Common myeloid progenitor, CD34-positive (primary cell): Measurements from ENCODE around the gene HS6ST3.

Experiments
- CTCF ChIA-PET: fragments of 350-600 bp; sonication (Branson Sonifier 250); formaldehyde crosslinking; loops from one replicate; lab custom pipeline; 2021; ENCODE audit warnings: antibody characterized with exemption; lab: Charles Lee
- POLR2A ChIA-PET: fragments of 350-600 bp; sonication (Branson Sonifier 250); formaldehyde crosslinking; loops from one replicate; lab custom pipeline; 2021; ENCODE audit warnings: antibody characterized with exemption; lab: Charles Lee
- DNase-seq, 3 donors: peaks; one replicate each; pipeline versions ENCODE4 v3.0.0 to v3.0.0-alpha.2; 2013
- H3K27ac ChIP-seq, 2 experiments: 1 replicate in 1 of 2; 2 replicates in 1 of 2; pipeline ENCODE4 v1.7.0; 2013; ENCODE audit warnings: inconsistent platforms in 2 of 2, low read length in 2 of 2, mild to moderate bottlenecking in 2 of 2, low read depth in 1 of 2, moderate library complexity in 1 of 2; ENCODE audit not compliant: severe bottlenecking in 2 of 2, insufficient read depth in 1 of 2, poor library complexity in 1 of 2
- H3K27me3 ChIP-seq, 5 experiments: replicated peaks in 2 of 5; 1 replicate in 3 of 5; 2 replicates in 2 of 5; pipeline versions ENCODE4 v1.6.1 to v1.7.0; 2013; ENCODE audit warnings: low read length in 4 of 5, mild to moderate bottlenecking in 2 of 5, moderate library complexity in 2 of 5, inconsistent platforms in 1 of 5; ENCODE audit not compliant: insufficient read depth in 5 of 5, control insufficient read depth in 4 of 5
- H3K36me3 ChIP-seq, 4 experiments: 1 replicate in 2 of 4; 2 replicates in 2 of 4; pipeline versions ENCODE4 v1.6.1 to v1.7.0; 2013; ENCODE audit warnings: low read length in 3 of 4, control low read depth in 1 of 4, mild to moderate bottlenecking in 1 of 4; ENCODE audit not compliant: control insufficient read depth in 4 of 4, insufficient read depth in 4 of 4
- H3K4me1 ChIP-seq, 4 experiments: 1 replicate in 3 of 4; 2 replicates in 1 of 4; pipeline versions ENCODE4 v1.6.1 to v1.7.1; 2013; ENCODE audit warnings: low read length in 3 of 4, mild to moderate bottlenecking in 3 of 4, control low read depth in 1 of 4, inconsistent platforms in 1 of 4, moderate library complexity in 1 of 4; ENCODE audit not compliant: control insufficient read depth in 4 of 4, insufficient read depth in 4 of 4; ENCODE audit errors: control extremely low read depth in 1 of 4
- H3K4me3 ChIP-seq, 7 experiments: 1 replicate in 4 of 7; 2 replicates in 3 of 7; pipeline versions ENCODE4 v1.5.1 to v1.7.0; 2013; ENCODE audit warnings: mild to moderate bottlenecking in 7 of 7, low read length in 6 of 7, moderate library complexity in 6 of 7, inconsistent platforms in 2 of 7, low read depth in 2 of 7, control low read depth in 1 of 7; ENCODE audit not compliant: insufficient read depth in 4 of 7, control insufficient read depth in 1 of 7; ENCODE audit errors: extremely low read depth in 1 of 7
- H3K9me3 ChIP-seq, 5 experiments: 1 replicate in 4 of 5; 2 replicates in 1 of 5; pipeline versions ENCODE4 v1.6.1 to v1.7.1; 2013; ENCODE audit warnings: low read length in 4 of 5, mild to moderate bottlenecking in 2 of 5, inconsistent platforms in 1 of 5, low read depth in 1 of 5, moderate library complexity in 1 of 5; ENCODE audit not compliant: control insufficient read depth in 4 of 5, insufficient read depth in 2 of 5; ENCODE audit errors: control extremely low read depth in 1 of 5
- WGBS: methylation state at CpG from one replicate; pipeline ENCODE4 v1.1.5; 2013; ENCODE audit not compliant: insufficient coverage; 5-methylcytosine and 5-hydroxymethylcytosine counted together

HS6ST3 gene

DNA sequence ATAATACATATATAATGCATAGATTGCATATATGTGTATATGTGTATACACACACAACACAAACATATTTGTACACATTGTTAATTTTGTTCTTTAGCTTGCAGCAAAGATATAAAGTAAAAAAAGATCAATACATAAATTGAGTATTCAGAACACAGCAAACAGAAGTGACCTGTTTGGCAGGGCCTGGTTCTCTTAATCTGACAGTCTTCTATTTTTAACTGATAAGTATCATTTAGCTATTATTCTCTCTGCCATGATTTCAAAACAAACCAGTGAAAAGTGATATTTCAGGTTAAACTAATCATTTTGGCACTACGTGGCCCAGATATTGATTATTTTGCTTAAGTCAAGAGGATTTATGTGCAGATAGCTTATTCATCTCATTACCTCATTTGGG lies 595.0 kb downstream of the HS6ST3 start:
- no peak overlapping the region for H3K27ac ChIP-seq
- H3K9me3 ChIP-seq: no peaks in the 10 kb centered on the region
- WGBS: no CpG with 5 or more reads among the region's 1 CpG
- no peaks in the 10 kb centered on the region for H3K27me3 ChIP-seq
- no peaks in the 10 kb centered on the region for H3K4me1 ChIP-seq
- ChIA-PET POLR2A (no interaction called here), CTCF (no interaction called here)
- H3K36me3 ChIP-seq: no peaks in the 10 kb centered on the region
- no peak overlapping the region for H3K4me3 ChIP-seq
- no peak for DNase-seq

DNA sequence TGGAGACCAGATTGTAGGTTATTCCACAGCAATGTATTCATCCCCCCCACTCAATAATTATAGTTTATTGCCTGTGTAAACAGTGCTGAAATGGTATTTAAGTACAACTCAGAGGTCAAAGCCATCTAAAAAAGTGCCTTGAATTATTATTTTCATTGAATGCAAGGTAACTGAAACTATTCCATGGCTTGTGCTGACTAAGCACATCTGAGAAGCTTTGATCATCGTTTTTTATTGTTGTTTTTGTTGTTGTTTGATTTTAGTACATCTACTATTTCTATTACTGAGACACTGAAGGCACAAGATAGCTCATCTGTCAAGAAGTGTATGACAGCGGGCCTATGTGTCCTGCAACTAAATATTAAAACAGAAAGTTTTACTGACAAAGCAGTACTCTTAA lies 596.4 kb downstream of the HS6ST3 start:
- Histone ChIP-seq H3K27ac (no peak overlapping the region), H3K27me3 (no peaks in the 10 kb centered on the region), H3K36me3 (no peaks in the 10 kb centered on the region), H3K4me3 (no peak overlapping the region), H3K4me1 (no peaks in the 10 kb centered on the region), H3K9me3 (no peaks in the 10 kb centered on the region)
- POLR2A ChIA-PET: no interaction called here
- CTCF ChIA-PET: no interaction called here
- WGBS: no CpG with 5 or more reads among the region's 2 CpGs
- DNase-seq: no peak

DNA sequence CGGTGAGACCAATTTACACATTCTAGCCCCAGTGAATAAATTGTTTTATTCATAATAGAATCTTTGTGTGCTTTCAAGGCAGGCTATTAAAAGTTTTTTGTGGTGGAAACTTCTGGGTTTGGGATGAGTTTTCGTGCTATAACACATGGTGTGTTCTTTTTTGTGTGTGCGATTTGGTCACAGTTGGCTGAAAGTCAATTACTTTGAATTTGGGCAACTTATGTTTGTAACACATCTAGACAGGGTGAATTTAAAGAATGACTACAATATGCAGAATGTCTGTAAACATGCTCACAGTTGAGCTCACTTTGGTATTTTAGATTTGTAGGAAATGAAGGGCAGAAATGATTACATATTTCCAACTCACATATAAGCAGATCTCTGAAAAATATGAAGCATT lies 597.3 kb downstream of the HS6ST3 start:
- WGBS: 100% methylated on average over 2 of the region's 3 CpGs
- POLR2A ChIA-PET: no interaction called here
- Histone ChIP-seq H3K4me1 (no peaks in the 10 kb centered on the region), H3K9me3 (no peaks in the 10 kb centered on the region), H3K36me3 (no peaks in the 10 kb centered on the region), H3K4me3 (no peak overlapping the region), H3K27me3 (no peaks in the 10 kb centered on the region), H3K27ac (no peak overlapping the region)
- no peak for DNase-seq
- CTCF ChIA-PET: no interaction called here

DNA sequence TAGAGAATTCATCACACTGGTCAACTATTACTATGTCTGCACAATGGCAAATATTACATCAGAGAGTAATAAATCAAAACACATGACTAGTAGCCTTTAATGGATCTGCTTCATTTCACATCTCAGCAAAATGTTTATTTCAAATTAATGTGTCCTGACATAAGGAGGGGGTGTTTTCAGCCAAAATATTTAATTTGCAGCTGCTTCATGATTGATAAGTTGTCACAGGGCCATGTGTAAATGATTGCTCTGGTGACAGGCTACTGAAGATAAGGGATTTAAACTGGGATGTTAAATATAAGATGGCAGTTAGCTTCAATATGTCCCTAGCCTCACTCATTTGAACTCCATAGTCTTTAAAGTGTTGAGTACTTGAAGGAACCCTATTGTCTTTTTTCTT lies 601.1 kb downstream of the HS6ST3 start:
- Histone ChIP-seq H3K36me3 (no peaks in the 10 kb centered on the region), H3K4me1 (no peaks in the 10 kb centered on the region), H3K27me3 (no peaks in the 10 kb centered on the region), H3K27ac (no peak overlapping the region), H3K4me3 (no peak overlapping the region), H3K9me3 (no peaks in the 10 kb centered on the region)
- DNase-seq: no peak
- POLR2A ChIA-PET: no interaction called here
- CTCF ChIA-PET: no interaction called here

DNA sequence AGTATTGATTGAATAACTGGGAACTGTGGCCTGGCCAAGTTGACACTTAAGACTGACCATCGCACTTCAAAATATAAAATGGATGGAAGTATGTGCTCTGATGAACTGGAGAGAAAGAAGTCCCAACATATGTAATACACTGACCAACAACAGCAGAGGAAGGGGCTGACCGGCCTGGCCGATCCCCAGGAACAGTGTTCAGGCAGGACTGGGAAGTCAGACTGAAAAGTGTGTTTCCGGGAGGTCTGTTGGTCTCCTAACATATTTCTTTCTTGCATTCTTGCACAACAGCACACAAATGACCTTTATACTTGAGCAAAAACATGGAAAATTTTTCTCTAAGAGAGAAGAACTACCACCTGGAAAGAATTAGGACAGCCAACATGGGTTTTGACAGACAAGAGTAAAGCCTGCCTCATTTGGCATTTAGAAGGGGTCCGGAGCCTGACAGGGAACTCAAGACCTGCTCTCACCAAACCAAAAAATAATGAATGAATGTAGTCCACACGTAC lies 606.5 kb downstream of the HS6ST3 start:
- no peak overlapping the region for H3K27ac ChIP-seq
- ChIA-PET CTCF (no interaction called here), POLR2A (no interaction called here)
- H3K4me1 ChIP-seq: no peaks in the 10 kb centered on the region
- no peaks in the 10 kb centered on the region for H3K27me3 ChIP-seq
- H3K4me3 ChIP-seq: no peak overlapping the region
- 100% methylated on average over 2 of the region's 6 CpGs for WGBS
- H3K9me3 ChIP-seq: peaks cover 0 to 1% (median 0%) of the 10 kb centered on the region in 5 experiments
- H3K36me3 ChIP-seq: no peaks in the 10 kb centered on the region
- no peak for DNase-seq

DNA sequence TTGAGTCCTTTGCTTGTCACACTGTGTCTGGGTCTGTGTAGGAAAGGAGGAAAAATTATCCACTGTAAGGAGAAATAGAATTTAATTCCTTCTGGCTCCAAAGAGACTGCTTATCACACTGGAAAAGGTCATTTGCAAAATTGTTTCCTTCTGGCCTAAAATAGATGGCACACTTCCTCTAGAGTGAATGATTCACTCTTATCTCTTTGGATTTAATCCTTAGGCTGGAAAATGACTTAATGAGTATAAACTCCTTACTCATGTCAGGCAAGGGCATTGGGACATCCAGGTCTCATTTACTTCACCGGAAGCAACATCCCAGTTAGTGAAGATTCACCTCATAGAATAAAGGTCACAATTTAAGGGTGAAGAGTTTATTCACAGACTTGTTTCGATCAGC lies 610.8 kb downstream of the HS6ST3 start:
- WGBS: 92% methylated on average over 2 of the region's 2 CpGs
- no peaks in the 10 kb centered on the region for H3K27me3 ChIP-seq
- no peak overlapping the region for H3K27ac ChIP-seq
- no peak for DNase-seq
- H3K4me3 ChIP-seq: no peak overlapping the region
- peaks cover 0 to 1% (median 0%) of the 10 kb centered on the region in 5 experiments for H3K9me3 ChIP-seq
- H3K36me3 ChIP-seq: no peaks in the 10 kb centered on the region
- ChIA-PET POLR2A (no interaction called here), CTCF (interaction anchor here (1.3 kb wide), 1 partner anchor 41 kb away, joined by 4 read pairs; no protein-coding TSS in a partner anchor)
- no peaks in the 10 kb centered on the region for H3K4me1 ChIP-seq

DNA sequence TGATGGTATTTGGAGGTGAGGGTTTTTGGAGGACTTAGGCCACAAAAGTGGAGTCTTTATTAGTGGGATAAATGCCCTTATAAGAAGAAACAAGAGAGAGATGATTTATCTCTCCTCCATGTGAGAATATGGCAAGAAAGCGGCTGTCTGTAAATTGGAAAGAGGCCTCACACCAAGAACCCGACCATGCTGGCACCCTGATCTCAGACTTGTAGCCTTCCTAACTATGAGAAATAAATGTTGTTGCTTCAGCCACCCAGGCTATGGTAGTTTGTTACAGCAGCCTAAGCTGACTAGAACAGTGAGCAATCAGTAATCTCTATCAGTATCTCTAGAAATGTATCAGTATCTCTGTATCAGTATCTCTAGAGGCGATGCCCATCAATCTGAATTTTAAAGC lies 617.2 kb downstream of the HS6ST3 start:
- Histone ChIP-seq H3K4me3 (no peak overlapping the region), H3K27ac (no peak overlapping the region), H3K36me3 (no peaks in the 10 kb centered on the region), H3K4me1 (no peaks in the 10 kb centered on the region), H3K9me3 (no peaks in the 10 kb centered on the region), H3K27me3 (no peaks in the 10 kb centered on the region)
- ChIA-PET CTCF (no interaction called here), POLR2A (no interaction called here)
- no peak for DNase-seq
- WGBS: 100% methylated on average over 2 of the region's 3 CpGs
